NCI-H446 treated with DMSO at 0.1 percent for 48 hours (cell line): ENCODE results near the gene FAM53B.

Experiments used
- DNase-seq: peaks from one replicate; lab custom pipeline; 2025; lab: John Stamatoyannopoulos, UW

Gene FAM53B

DNA sequence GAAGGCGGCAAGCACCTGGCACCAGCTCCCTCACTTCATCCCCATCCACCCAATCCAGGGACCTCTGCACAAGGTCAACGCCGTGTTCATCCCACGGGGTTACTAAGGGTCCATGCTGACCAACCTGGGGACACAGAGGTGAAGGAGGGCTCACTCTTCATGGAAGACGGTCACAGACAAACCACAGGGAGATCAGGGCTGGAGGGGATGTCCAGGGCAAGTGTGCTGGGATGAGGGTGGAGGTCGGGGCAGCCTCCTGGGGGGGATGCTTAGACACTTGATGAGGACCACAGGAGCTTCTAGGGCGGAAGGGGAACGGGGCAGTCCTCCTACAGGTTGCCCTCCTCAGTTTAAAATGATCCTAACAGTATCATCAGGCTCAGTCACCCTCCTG is 46.7 kb downstream of the FAM53B start:
- DNase-seq = no peak

DNA sequence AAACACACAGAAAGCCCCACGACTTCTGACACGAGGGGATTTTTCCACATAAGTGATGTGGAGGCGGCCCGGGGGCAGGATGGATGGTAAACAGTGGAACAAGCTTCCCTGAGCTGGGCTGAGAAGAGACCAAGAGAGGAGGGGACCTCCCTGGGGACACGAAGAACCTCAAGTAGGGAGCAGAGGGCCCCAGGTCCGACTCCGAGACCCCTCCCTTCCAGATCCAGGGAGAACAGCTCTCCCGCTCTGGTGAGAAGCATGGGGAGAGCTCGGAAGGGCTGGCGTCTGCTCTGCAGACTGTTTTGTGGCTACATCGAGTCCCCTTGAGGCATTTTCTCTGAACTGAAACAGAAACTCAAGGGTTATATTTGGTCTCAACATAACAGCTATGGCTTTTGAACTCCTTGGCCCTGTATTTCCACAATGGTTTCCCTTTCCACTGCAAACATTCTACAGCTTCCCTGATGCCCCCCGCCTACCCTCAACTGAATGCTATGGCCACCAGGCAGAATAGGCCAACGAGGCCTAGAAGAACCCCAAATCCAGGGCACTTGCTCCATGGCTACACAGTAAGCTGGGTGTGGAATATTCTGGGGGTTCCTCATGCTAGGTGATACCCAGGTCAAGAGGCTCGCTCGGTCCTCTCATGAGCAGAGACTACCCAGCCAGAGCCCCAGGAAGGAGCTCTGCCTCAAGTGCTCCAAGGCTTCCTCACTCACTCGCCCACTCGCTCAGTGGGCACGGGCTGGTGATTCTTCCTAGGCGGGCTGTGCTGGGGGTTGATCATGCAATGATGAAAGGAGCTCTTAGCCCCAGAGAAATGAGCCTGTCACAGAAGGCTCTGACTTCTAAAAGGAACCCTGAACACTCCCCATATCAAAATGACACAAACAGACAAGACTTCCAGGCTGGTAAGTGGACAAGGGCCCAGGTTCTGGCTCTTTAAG is 47.5 kb downstream of the FAM53B start:
- DNase-seq = no peak

DNA sequence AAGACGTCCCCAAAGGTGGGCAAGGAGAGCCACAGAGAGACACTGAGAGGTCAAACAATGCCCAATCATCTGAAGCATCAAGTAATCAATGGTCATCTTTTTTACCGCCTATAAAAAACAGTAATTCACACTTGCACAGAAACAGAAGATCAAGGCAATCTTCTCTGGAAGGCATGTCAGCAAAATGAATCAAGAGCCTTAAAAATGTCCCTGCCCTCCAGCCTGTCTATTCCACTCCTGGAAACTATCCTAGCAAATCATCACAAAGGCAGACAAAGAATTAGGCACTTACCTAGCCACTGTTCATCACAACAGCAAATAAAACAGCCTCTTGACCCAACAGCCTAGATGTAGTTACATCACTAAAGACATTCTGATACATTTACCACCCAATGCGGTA is 48.9 kb downstream of the FAM53B start:
- no peak for DNase-seq

DNA sequence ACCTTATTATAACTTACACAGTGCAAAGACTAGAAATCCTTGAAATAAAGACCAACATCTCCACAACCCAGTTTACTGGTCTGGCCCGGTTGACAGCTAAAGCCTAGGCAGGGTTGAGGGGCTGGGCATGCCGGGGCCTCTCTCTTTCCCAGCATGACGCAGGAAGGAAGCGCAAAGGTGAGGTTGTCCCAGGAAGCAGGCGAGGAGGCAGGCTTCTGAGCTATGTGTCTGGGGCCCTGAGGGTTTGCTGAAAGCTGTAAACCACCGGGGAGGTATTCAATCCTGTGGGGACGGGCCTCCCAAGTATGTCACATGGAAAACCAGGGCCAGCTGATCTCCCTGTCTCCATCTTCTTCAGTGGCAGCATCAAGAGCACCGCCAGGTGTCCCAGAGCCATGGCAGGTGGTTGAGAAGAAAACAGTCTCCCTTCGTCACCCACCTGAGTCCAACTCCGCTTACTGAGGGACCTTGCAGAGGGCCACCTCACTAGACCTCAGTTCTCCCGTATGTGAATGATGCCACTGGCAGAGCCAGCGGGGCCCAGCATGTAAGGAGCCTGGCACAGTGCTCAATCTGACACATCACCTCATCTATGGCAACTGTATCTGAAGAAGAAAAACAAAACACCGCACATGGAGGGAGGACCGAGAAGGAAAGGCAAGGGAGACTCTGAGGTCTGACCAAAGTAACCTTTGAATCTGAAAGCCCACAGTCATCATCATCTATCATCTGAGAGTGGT is 49.5 kb downstream of the FAM53B start:
- no peak for DNase-seq

DNA sequence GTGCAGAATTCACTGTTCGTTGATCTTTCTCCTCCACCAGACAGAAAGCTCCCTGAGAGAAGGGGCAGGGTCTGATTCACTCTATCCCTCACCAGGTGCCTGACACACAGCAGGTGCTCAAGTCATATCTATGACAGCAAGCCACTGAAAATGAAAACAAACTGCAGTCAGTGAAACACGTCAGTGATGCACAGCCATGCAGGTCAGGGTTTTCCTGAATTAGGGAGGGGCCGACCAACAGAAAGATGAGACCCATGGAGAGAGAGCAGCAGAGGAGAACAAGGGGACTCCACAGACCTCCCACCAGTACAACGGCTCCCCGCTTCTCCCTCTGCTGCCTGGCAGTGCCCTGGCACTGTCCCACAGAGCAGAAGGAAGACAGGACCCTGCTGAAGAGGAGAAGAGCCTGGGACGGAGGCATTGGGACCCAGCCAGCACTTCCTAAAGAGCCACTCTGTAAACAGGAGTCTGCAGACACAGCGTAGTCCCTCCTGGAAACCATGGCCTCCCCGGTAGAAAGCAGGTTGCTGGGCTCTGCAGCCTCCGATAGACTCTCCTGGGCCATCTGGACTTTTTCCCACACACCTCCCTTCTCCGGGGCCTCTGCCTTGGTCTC is 50.3 kb downstream of the FAM53B start:
- no peak for DNase-seq

DNA sequence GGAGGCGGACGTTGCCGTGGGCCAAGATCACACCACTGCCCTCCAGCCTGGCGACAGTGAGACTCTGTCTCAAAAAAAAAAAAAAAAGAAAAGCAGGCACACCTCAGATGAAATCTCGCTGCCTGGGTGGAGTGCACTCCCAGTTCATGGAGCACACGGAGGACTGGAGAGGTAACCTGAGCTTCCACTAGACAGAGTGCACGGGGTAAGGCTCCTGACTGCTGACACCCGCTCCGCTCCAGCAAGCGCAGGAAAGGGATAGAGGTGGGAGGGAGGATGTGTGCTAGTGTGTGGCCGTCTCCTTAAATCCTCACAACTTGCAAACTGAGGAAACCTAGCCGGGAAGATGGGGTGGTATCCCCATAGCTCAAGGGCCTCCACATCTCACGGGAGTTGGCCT is 50.8 kb downstream of the FAM53B start:
- no peak for DNase-seq

DNA sequence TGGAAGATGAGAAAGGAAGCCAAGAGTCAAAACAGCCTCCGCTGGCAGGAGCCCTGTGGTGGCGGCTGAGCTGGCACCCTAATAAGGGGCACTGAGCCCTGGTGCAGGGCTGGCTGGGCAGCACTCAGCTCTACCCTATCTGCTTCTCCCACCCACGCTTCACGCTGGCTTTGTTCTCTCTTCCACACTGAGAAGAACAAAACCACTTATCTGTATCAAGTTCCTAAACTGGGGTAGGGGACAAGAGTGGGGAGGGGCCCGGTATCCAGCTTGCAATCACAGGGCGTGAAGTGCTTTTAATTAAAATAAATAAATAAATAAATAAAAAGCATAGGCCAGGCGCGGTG is 52.1 kb downstream of the FAM53B start:
- no peak for DNase-seq

DNA sequence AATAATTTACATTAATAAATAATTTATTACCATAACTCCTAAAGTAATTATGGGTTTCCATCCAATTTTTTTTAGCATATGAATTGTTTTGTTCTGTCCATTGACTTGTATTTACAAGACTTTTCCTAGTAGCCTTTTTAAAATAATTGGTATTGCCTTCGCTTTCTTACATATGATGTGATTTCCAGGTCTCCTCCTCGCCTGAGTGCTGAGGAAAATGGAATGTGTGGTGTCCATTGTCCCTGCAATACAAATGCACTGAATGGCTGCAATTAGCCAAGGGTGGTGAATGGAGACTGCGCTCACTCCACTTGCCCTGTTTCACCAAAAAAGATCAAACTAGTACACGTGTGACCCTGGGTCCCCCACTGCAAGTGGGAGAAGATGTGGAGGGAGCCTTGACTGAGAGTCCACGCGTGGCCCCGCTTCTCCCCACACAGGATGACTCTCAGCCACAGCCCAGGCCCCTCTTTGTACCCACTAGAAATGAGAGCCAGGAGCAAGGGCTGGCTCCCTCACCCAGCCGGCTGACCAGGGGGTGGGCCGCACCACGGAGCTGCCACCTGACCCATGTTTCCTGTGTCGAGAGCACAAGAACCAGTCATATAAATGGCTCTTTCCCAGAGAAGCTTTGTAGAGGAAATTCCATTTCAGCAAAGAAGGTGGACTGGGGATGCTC is 52.6 kb downstream of the FAM53B start:
- no peak for DNase-seq

DNA sequence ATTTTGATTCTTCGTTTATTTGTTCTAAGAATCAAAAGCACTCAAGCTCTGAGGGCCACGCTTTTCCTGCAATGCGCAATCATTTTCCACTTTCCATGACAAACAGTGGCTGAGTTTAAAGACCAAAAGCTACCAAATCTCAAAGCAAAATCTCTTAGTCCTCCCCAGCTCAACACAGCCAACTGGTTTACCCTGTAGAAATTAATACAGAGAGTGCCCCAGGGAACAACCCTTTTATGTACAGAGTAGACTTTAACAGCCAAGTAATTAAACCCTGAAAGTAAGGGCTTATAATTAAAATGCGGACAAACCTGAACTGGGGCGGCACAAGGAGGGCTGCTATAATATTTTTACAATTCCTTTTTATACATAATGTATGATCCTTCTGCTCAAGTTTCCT is 53.2 kb downstream of the FAM53B start:
- DNase-seq = no peak

DNA sequence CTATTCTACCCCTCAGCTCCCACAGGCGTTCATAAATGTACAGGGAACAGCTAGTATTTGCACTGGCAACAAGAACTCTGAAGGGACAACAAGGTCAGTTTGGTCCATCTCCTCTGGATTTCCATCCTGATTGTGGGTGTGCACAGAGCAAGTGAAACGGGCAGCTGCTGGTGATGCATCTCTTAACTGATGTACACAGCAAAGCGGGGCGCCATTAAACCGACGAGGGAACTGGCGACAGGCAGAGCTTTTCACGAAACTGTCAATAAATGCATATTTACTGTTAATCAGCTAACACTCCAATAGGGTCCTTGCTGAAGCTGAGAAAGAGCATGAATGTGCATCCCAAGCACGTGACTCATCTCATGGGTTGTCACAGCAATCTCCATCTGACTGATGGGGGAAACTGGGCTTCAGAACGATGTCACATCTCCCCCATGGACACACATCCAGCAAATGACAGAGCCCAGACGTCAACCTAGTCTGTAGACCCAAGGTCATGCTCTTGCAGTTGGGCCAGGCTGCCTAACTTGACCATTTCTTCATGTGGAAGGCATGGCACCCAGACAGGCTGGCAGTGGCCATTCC is 54.2 kb downstream of the FAM53B start:
- no peak for DNase-seq

DNA sequence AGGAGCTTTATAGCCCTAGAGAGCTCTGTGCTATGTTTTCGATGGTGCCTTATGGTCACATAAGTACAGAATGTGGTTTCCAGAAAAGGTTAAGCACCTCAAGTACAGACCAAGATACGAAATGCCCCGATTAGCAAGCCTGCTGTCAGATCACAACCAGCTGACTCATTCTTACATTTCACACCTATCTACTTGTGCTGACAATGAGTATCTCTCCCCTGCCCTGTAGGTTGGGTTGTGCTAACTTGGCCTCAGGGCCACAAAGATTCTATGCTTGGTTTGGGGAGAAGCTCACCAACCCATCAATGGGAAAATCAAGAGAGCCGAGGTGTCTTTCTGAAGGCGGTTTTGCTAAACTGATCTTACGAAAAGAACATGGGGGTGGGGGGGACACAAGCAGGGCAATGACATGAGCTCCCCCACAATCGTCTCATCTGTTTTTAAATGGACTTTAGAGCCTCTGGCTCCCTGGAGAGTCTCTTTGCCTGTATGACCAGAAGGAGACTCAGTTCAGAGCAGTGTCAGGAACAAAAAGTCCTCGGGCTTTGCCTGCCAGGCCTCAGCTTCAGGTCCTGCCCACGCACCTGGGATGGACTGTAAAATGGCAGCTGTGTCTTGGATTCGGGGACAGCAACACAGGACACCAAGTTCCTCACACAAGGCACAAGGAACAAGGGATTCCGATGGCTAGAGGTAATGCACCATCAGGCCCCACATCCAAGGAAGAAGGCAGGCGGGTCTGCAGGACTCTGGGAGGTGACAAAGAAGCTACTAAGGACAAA is 55.1 kb downstream of the FAM53B start:
- no peak for DNase-seq

DNA sequence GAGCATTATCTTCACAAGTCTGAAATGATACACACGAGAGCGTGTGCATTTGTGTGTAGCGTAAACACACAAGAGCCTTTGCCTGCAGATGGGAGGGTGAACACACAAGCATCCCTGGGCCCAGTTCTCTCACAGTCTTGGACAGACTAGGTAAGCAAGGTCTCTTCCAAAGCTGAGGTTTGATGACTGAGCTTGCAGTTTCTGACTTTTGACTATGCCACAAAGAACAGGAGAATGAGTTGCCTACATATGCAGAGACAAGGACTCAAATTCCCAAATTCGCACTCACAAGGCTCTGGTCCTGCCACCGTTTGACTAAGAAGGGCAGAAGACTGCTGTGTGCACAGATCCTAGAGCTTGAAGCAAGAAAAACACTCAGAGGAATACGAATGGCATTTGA is 55.8 kb downstream of the FAM53B start:
- no peak for DNase-seq

DNA sequence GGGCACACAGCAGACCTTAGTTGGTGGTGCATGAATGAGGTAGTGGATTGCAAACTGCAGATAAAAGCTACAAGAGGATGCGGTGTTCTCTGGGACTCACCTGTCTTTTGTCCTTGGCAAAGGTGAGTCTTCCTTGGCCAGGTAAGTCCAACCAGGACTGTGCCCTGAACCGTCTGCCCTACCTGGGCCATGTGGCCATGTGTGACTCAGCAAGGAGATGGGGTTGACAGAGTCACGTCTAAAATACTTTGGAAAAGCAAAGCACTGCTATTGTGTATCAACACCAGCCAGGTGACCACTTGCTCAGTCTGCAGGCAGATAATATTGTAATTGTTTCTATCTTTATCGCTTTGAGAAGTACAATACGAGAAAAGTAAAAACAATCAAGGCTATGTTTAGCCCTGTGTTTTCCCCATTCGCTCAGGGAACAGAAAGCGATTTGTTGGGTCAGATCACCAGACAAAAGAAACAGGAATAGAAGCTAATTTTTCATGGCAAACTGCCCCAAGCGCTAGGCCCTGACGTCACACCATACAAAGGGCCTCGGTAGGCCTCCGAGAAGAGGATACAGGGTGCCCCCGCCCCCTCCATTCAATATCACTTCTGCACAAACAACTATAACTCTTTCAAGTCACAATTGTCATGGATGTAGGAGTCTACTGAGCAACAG is 57.3 kb downstream of the FAM53B start:
- DNase-seq = no peak

DNA sequence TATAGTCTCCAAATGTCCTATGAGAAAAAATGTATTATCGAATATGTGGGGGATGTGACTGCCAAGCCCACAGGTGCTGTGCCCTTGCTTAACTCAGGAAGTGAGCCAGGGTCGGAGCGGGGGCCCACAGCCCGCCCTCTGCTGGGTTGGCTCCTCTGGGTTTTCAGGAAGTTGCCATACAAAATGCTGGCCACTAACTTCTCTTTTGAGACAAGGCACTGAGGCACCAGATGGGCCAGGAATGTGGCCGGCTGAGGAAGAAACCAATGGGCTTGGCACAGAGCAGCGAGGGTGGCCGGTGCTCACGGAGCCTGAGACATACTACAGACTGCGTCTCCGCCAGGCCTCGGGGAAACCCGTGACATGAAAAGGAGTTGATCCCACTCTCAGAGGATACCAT is 58.9 kb downstream of the FAM53B start:
- DNase-seq = no peak

DNA sequence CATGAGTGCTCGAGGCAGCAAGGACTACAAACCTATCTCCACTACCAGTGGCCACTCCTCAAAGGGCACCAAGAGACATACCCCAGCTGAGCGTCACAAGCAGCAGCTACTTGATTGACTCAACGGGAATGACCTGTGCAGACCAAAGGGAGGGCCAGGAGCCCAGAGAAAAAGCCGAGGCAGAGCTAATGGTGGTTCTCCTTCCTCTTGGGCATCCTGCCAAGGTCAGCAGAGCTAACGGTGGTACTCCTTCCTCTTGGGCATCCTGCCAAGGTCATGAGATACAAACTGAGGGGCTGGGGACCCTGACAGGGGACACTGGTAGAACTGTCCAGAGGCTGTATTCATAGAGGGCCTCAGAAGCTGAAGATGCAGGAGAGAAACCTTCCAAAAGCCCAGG is 60.4 kb downstream of the FAM53B start:
- DNase-seq = no peak

DNA sequence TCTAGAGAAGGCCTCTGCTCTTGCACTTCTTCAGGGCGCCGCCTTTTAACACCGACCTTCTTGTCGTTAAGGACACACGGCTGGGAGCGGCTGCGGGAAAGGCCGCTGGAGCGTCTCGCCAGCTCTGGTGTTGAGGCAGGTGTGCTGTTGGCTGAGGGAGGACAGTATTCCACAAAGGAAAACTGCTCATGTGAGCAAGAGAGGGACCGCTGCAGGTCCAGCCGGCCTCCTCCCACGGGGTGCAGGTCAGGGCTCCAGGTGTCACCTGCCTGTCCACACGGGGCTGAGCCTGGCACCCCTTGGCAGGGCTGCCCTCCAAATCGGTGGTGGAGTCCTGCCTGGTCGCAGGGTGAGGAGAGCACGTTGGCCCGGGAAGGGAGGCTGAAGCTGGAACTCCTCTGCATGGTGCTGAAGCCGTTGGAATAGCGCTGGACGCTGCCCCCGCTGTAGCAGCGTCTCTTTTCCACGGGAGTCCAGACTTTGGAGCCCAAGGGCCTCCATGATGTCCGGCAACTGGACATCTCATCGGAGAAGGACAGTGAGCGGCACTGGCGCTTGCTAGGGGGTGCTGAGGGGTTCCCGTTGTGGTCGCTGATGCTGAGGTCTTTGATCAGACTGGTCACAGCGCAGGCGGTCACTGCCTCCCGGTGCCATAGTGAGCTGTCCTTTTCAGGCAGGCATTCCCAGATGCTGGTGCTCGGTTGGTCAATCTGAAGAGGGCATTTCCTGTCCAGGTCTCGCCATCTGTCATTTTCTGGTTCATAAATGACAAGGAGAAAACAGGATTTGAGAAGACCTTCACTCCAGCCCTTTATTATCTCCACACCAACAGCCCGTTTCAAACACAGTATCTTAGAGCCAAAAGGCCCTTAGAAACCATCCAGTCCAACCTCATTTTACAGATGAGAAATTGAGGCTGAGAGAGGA is 62.3 kb downstream of the FAM53B start:
- DNase-seq = no peak

DNA sequence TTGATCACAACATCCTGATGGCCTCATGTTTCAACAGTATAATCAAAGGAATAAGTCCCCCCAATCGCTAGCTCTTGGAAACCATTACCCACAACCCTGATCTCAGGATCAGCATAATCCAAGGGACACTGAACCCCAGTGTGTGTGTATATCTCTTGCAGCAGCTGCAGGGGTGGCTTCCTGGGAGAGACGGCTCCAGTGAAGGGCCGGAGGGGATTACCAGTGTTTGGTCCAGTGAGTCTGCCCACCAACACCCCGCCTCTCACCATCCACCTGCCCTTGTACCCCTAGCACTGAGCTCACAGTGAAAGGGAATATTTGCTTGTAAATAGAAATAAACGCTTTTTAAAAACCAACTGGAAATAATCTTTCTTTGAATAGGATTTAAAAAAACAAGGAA is 63.1 kb downstream of the FAM53B start:
- no peak for DNase-seq

DNA sequence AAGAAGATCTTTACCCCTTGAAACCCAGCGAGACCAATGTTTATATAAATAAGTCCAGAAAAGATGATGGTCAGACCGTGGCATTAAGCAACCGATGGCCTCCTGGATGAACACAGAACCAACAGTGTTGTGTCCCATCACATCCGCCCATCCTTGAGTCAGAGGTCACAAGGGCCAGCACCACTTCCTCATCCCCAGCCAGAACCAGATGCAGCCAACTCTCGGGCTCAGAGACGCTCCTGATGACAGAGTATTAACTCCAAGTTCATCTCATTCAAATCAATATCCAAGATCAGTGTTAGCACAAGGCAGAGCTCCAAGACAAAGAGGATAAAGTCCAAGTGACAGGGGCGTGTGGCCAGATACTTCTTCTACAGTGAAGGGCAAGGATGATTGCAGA is 63.5 kb downstream of the FAM53B start:
- DNase-seq = no peak

DNA sequence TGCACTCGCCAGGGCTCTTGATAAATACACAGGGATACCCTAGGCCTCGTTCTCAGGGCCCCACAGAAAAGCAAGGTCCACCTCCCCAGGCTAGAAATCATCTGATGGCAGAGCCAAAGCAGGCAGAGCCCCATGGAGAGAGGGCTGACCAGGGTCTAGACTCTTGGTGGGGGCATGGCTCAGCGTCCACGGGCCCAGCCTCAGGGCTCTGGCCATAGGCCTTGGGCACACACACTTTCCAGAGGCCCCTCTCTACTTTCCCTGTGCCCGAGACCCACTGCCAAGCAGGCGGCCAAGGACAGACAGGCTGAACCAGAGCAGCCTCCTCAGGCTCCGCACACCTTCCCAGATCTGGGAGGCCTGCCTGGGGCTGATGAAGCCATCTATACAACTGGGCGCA is 64.8 kb downstream of the FAM53B start:
- DNase-seq = no peak
